Stimulated activated CD8-positive, alpha-beta memory T cell treated with anti-CD3 and anti-CD28 coated beads, Interleukin-15, amount 100 ng/mL, for 24 hours (primary cell): Measurements from ENCODE around the gene SPNS3.

Source experiments
- DNase-seq: peaks from one replicate; pipeline ENCODE4 v3.0.0-alpha.2; 2020; ENCODE audit warnings: low read depth

The SPNS3 gene

GRCh38 chr17:4530799-4531730 lies 97.3 kb downstream of the SPNS3 start:
- DNase-seq, result no peak

GRCh38 chr17:4531988-4532736 lies 98.4 kb downstream of the SPNS3 start:
- DNase-seq, result no peak

- DNase-seq, result no peak
Observed at GRCh38 chr17:4532860-4533522, 99.3 kb downstream of the SPNS3 start.

- no peak for DNase-seq
Observed at GRCh38 chr17:4533523-4534504, 100.1 kb downstream of the SPNS3 start.

- no peak for DNase-seq
Observed at GRCh38 chr17:4534515-4534914, 100.8 kb downstream of the SPNS3 start.

DNA sequence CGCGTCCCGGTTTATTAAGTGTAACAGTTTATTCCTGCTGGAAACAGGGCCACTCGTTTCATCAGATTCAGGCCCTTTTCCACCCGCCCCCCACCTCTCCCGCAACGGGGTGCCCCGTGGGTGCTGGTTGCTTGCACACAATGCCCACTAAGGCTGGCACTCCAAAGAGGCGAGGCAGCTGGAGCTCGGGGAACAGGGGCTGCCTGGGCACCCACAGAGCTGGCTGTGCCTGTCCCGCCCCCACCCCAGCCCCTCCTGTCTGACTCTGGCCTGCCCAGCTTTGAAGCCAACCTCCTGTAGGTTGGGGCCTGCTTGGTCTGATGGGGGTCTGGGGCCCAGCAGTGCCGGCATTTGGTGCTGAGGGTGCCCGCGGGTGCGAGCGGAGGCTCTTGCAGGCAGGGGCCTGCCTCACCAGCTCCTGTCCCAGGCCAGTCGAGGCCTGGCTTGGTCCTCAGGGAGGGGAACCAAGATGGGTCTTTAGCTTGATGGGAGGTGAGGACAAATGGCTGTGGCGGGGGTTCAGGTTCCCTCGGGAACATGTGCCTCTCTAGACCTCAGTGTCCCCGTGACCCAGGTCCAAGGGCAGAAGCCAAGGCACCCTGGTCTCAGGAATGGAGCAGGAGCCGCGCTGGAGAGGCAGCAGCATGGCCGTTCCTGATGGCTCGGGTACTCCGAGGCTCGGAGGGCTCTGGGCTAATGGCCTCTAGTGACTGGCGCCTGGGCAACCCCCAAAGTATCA lies 101.4 kb downstream of the SPNS3 start:
- DNase-seq, result no peak

GRCh38 chr17:4535667-4536258 lies 102.0 kb downstream of the SPNS3 start:
- no peak for DNase-seq

DNA sequence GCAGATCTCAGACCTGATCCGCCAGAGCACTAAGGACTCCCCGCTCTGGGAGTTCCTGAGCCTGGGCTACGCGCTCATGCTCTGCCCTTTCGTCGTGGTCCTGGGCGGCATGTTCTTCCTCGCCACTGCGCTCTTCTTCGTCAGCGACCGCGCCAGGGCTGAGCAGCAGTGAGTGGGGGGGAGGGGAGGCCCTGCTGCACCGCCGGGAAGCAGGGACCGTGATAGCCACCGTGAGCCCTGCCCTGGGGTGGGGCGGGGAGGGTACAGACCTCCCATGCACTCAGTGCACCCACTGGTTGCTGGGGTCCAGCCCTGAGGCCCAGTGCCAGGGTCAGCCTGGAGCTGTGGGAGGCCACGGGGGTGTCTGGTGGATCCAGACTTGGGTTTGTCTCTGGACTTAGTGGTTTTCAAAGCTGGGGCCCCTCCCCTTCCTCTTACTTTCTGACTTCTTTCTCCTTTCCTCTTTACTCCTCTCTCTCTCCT lies 102.6 kb downstream of the SPNS3 start:
- DNase-seq, result no peak

- DNase-seq, result no peak
Observed at GRCh38 chr17:4536742-4537411, 103.1 kb downstream of the SPNS3 start.
